Keratinocyte (primary cell): Measurements from ENCODE around the gene CYP17A1. TPM values are rescaled to one million over a fixed set of nuclear protein-coding genes. Genes with fewer than 3 reads are reported as not detected.

Experiments
- DNase-seq: peaks from one replicate; pipeline ENCODE4 v3.0.0-alpha.2; 2011; ENCODE audit warnings: low read depth, missing footprints, low spot score
- FAIRE-seq: peaks from 2 replicates; lab custom pipeline; 2011; peaks lifted over from hg19 to GRCh38; lab: Jason Lieb, UNC
- H2AFZ ChIP-seq: 2 replicates; pipeline ENCODE4 v1.6.0; 2012; ENCODE audit warnings: low read length, control low read depth, inconsistent platforms; ENCODE audit not compliant: control insufficient read depth
- H3K27ac ChIP-seq: 2 replicates; pipeline ENCODE4 v1.5.1; 2011; ENCODE audit warnings: low read length; ENCODE audit not compliant: control insufficient read depth, insufficient read depth
- H3K27me3 ChIP-seq: 3 replicates; pipeline ENCODE4 v1.6.0; 2011; ENCODE audit warnings: low read length; ENCODE audit not compliant: control insufficient read depth, insufficient read depth; ENCODE audit errors: extremely low read depth
- H3K36me3 ChIP-seq, 2 experiments: 2 replicates in 1 of 2; 3 replicates in 1 of 2; pipeline ENCODE4 v1.5.1; 2011; ENCODE audit warnings: low read length in 2 of 2, mild to moderate bottlenecking in 1 of 2; ENCODE audit not compliant: control insufficient read depth in 2 of 2, insufficient read depth in 2 of 2; ENCODE audit errors: extremely low read depth in 1 of 2
- H3K4me1 ChIP-seq: 3 replicates; pipeline ENCODE4 v1.5.1; 2011; ENCODE audit warnings: low read length; ENCODE audit not compliant: control insufficient read depth, insufficient read depth; ENCODE audit errors: extremely low read depth
- H3K4me2 ChIP-seq: 3 replicates; pipeline ENCODE4 v1.6.0; 2011; ENCODE audit warnings: low read depth, low read length; ENCODE audit not compliant: control insufficient read depth, insufficient read depth; ENCODE audit errors: extremely low read depth
- H3K4me3 ChIP-seq, 3 experiments: fragments of 200-600 bp in 1 of 3; sonication (generic) in 1 of 3; 2 replicates in 2 of 3; 3 replicates in 1 of 3; pipeline ENCODE4 v1.5.1; 2011 to 2016; ENCODE audit warnings: low read length in 3 of 3, mild to moderate bottlenecking in 3 of 3, control low read depth in 2 of 3, inconsistent platforms in 1 of 3, low read depth in 1 of 3, mixed read lengths in 1 of 3, mixed run types in 1 of 3, moderate library complexity in 1 of 3; ENCODE audit not compliant: control insufficient read depth in 2 of 3, insufficient read depth in 2 of 3; ENCODE audit errors: extremely low read depth in 1 of 3
- H3K79me2 ChIP-seq: 2 replicates; pipeline ENCODE4 v1.6.0; 2012; ENCODE audit warnings: low read length; ENCODE audit not compliant: control insufficient read depth, insufficient read depth
- H3K9ac ChIP-seq: 3 replicates; pipeline ENCODE4 v1.6.0; 2011; ENCODE audit warnings: low read length; ENCODE audit not compliant: control insufficient read depth, insufficient read depth; ENCODE audit errors: extremely low read depth
- H3K9me1 ChIP-seq: 3 replicates; pipeline ENCODE4 v1.6.0; 2011; ENCODE audit warnings: low read length; ENCODE audit not compliant: control insufficient read depth, insufficient read depth; ENCODE audit errors: extremely low read depth
- H3K9me3 ChIP-seq: 2 replicates; pipeline ENCODE4 v1.5.1; 2012; ENCODE audit warnings: low read depth, low read length; ENCODE audit not compliant: control insufficient read depth
- H4K20me1 ChIP-seq: 3 replicates; pipeline ENCODE4 v1.6.0; 2011; ENCODE audit warnings: low read length; ENCODE audit not compliant: control insufficient read depth, insufficient read depth; ENCODE audit errors: extremely low read depth
- EZH2 ChIP-seq: IDR thresholded peaks from one replicate; pipeline ENCODE4 v1.6.1; 2012; ENCODE audit warnings: inconsistent platforms, mild to moderate bottlenecking, low read length, moderate library complexity
- dilution Hi-C: fragments of 300-500 bp; cut with MboI; formaldehyde crosslinking; loops from one replicate; pipeline ENCODE4 v1.7.0; 2020; ENCODE audit warnings: low sequenced_read_pairs; ENCODE audit not compliant: extremely low pct_ligation_motif_present
- polyA plus RNA-seq, 5 experiments: library from polyadenylated mRNA; depleted of rRNA in 3 of 5; stranded (reverse) in 3 of 5; stranded (forward) in 1 of 5; unstranded in 1 of 5; fragments of >200 nt; gene quantifications; 1 replicate in 1 of 5; 2 replicates in 3 of 5; 3 replicates in 1 of 5; pipeline versions ENCODE4 v1.2.1 to v1.2.3, GENCODE V29; 2011 to 2012; ENCODE audit warnings: missing spikeins in 2 of 5, low read depth in 1 of 5, low replicate concordance in 1 of 5
- TF ChIP-seq, protein P1 (sequence below), 3 experiments: IDR thresholded peaks in 1 of 3; conservative IDR thresholded peaks in 1 of 3; optimal IDR thresholded peaks in 1 of 3; 2 replicates in 2 of 3; 3 replicates in 1 of 3; pipeline versions ENCODE3 to v1.5.1; 2011; ENCODE audit warnings: low read length in 3 of 3, mild to moderate bottlenecking in 3 of 3, moderate library complexity in 2 of 3, control low read depth in 1 of 3, inconsistent platforms in 1 of 3; ENCODE audit not compliant: insufficient read depth in 2 of 3; ENCODE audit errors: extremely low read depth in 1 of 3

CYP17A1 gene
- polyA plus RNA-seq, 1 donor (not counting 4 experiments of a cell fraction or from before 2014, with no cell fraction given), result not detected

DNA sequence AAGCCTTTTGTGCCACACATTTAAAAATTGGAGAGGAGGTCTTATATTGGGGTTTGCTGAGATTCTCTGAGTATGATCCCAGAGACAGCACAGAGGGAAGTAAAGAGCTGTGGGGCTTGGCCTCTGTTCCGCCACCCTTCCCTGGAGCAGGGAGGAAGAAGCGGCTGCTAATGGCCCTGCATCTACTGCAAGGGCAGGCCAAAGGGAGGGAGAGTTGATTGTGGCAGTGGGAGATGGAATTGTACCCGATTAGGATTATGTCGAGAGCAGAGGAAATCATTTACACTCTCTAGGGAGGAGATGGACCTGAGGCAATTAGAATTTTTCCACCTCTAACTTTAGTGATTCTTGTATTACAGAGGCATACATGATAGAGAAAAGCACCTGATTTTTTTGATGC is 28.8 kb downstream of the CYP17A1 start:
- H3K27me3 ChIP-seq, result no peaks in the 10 kb centered on the region
- TF ChIP-seq EZH2, result no peak
- TF ChIP-seq, protein P1, sequence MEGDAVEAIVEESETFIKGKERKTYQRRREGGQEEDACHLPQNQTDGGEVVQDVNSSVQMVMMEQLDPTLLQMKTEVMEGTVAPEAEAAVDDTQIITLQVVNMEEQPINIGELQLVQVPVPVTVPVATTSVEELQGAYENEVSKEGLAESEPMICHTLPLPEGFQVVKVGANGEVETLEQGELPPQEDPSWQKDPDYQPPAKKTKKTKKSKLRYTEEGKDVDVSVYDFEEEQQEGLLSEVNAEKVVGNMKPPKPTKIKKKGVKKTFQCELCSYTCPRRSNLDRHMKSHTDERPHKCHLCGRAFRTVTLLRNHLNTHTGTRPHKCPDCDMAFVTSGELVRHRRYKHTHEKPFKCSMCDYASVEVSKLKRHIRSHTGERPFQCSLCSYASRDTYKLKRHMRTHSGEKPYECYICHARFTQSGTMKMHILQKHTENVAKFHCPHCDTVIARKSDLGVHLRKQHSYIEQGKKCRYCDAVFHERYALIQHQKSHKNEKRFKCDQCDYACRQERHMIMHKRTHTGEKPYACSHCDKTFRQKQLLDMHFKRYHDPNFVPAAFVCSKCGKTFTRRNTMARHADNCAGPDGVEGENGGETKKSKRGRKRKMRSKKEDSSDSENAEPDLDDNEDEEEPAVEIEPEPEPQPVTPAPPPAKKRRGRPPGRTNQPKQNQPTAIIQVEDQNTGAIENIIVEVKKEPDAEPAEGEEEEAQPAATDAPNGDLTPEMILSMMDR (optimal IDR thresholded peaks at IDR 0.05 in 1 of 3, IDR thresholded peaks at IDR 0.05 in 1 of 3, conservative IDR thresholded peaks at IDR 0.05 in 1 of 3; ENCODE audit: extremely low read depth in 1 of 3, insufficient read depth in 2 of 3, low read length in 3 of 3), result no peak
- H3K4me1 ChIP-seq, result peaks cover 4% of the 10 kb centered on the region
- H3K36me3 ChIP-seq, result peaks cover 4 to 13% of the 10 kb centered on the region in 2 experiments
- dilution Hi-C loops, result no loop called here
- H3K4me2 ChIP-seq, result no peak overlapping the region
- H3K9ac ChIP-seq, result no peak overlapping the region
- no peaks in the 10 kb centered on the region for H3K9me1 ChIP-seq
- H3K9me3 ChIP-seq, result no peaks in the 10 kb centered on the region
- no peak overlapping the region for H3K4me3 ChIP-seq
- no peak for DNase-seq
- H3K27ac ChIP-seq, result no peak overlapping the region
- FAIRE-seq, result no peak
- H2AFZ ChIP-seq, result no peak overlapping the region
- H3K79me2 ChIP-seq, result no peaks in the 10 kb centered on the region
- no peaks in the 10 kb centered on the region for H4K20me1 ChIP-seq

DNA sequence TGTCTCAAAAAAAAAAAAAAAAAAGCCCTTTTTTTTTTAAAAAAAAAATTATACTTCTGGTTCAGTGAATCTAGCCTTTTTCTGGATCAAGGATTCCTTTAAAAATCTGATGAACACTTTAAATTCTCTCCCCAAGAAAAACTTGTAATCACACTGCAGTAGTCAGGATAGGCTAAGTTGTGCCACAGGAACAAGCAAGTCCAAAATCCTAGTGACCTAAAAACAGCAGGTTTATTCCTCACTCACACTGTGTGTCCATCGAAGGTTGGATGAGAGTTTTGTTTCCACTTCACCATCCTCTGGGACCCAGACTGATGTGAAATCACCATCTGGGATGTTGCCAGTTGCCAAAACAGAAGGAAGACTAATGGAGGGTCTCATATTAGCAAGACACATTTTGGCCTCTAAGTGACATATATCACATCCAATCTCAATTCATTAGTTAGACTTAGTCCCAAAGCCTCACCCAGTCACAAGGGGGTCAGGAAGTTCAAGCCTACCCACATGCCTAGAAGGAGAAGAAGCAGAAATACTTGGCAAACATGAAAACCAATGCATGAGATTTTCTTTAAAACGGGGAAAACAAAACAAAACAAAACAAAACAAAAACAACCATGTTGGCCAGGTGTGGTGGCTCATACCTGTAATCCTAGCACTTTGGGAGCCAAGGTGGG is 32.7 kb downstream of the CYP17A1 start:
- no peak overlapping the region for H3K9ac ChIP-seq
- H3K27ac ChIP-seq, result no peak overlapping the region
- H3K4me3 ChIP-seq, result no peak overlapping the region
- FAIRE-seq, result no peak
- DNase-seq, result no peak
- peaks cover 5 to 10% of the 10 kb centered on the region in 2 experiments for H3K36me3 ChIP-seq
- H2AFZ ChIP-seq, result no peak overlapping the region
- H3K4me2 ChIP-seq, result no peak overlapping the region
- dilution Hi-C loops, result no loop called here
- H3K79me2 ChIP-seq, result no peaks in the 10 kb centered on the region
- no peaks in the 10 kb centered on the region for H3K9me3 ChIP-seq
- H3K4me1 ChIP-seq, result peaks cover 28% of the 10 kb centered on the region
- no peaks in the 10 kb centered on the region for H3K27me3 ChIP-seq
- no peaks in the 10 kb centered on the region for H3K9me1 ChIP-seq
- no peak for TF ChIP-seq EZH2
- TF ChIP-seq, protein P1 (optimal IDR thresholded peaks at IDR 0.05 in 1 of 3, IDR thresholded peaks at IDR 0.05 in 1 of 3, conservative IDR thresholded peaks at IDR 0.05 in 1 of 3; ENCODE audit: extremely low read depth in 1 of 3, insufficient read depth in 2 of 3, low read length in 3 of 3), result no peak
- no peaks in the 10 kb centered on the region for H4K20me1 ChIP-seq
